GM19372 (cell line): ENCODE data around the gene SLC25A36.
"Not testable (repeated sequence)": the region's sequence is repeated elsewhere in the genome, so short reads cannot be mapped to it uniquely, and the experiment has no call there.

ENCODE experiments used
- ATAC-seq: cut with Tn5 transposase; IDR thresholded peaks from one replicate; pipeline ENCODE4 v1.9.1; 2021; ENCODE audit warnings: mild to moderate bottlenecking, low read depth, moderate library complexity; ENCODE audit not compliant: unreplicated experiment

The SLC25A36 gene

GRCh38 chr3:140987792-140988191 lies 46.2 kb downstream of the SLC25A36 start:
- not testable (repeated sequence) for ATAC-seq

GRCh38 chr3:140994316-140994715 lies 52.7 kb downstream of the SLC25A36 start:
- ATAC-seq = no peak

- ATAC-seq = not testable (repeated sequence)
Measured at GRCh38 chr3:140994861-140995260, 53.2 kb downstream of the SLC25A36 start.

- ATAC-seq = no peak
Measured at GRCh38 chr3:140995881-140996280, 54.2 kb downstream of the SLC25A36 start.

GRCh38 chr3:141000027-141000663 lies 58.5 kb downstream of the SLC25A36 start:
- peak; percentile 59 for ATAC-seq

- ATAC-seq = no peak
Measured at GRCh38 chr3:141000686-141001085, 59.0 kb downstream of the SLC25A36 start.

GRCh38 chr3:141006344-141006743 lies 64.7 kb downstream of the SLC25A36 start:
- no peak for ATAC-seq

- ATAC-seq = no peak
Measured at GRCh38 chr3:141009496-141009895, 67.9 kb downstream of the SLC25A36 start.

GRCh38 chr3:141011232-141011996 lies 69.8 kb downstream of the SLC25A36 start:
- ATAC-seq = peak; percentile 84

- ATAC-seq = peak; percentile 18
Measured at GRCh38 chr3:141011997-141012262, 70.3 kb downstream of the SLC25A36 start.

- no peak for ATAC-seq
Measured at GRCh38 chr3:141012571-141012970, 70.9 kb downstream of the SLC25A36 start.

- ATAC-seq = no peak
Measured at GRCh38 chr3:141015481-141015880, 73.8 kb downstream of the SLC25A36 start.

- ATAC-seq = not testable (repeated sequence)
Measured at GRCh38 chr3:141017366-141018322, 76.0 kb downstream of the SLC25A36 start.

- no peak for ATAC-seq
Measured at GRCh38 chr3:141019244-141019643, 77.6 kb downstream of the SLC25A36 start.

- no peak for ATAC-seq
Measured at GRCh38 chr3:141020143-141020830, 78.7 kb downstream of the SLC25A36 start.

- ATAC-seq = no peak
Measured at GRCh38 chr3:141021261-141021660, 79.6 kb downstream of the SLC25A36 start.
